HepG2 (cell line): ENCODE data around the gene ADGRL3. TPM values are rescaled to one million over a fixed set of nuclear protein-coding genes. Genes with fewer than 3 reads are reported as not detected.

ENCODE experiments used
- ATAC-seq: fragments of 200-7000 bp; cut with Tn5 transposase; 3 replicates; pipeline ENCODE4 v1.9.1; 2020; ENCODE audit warnings: mild to moderate bottlenecking, moderate library complexity
- BruUV-seq: library from RNA; stranded (reverse); fragments of 400-500 nt; replicated peaks from 2 replicates; lab custom pipeline; 2021; lab: Mats Ljungman, UMichigan
- CTCF ChIA-PET: fragments of 300-600 bp; formaldehyde crosslinking; extraction: SDS; loops from one replicate; lab custom pipeline; 2021; ENCODE audit warnings: low total read pairs, inconsistent platforms, low intra/inter-chr PET ratio; lab: Yijun Ruan, JAX
- POLR2A ChIA-PET: fragments of 350-600 bp; sonication (Branson Sonifier 250); formaldehyde crosslinking; loops from one replicate; lab custom pipeline; 2020; ENCODE audit warnings: antibody characterized with exemption, inconsistent platforms; lab: Yijun Ruan, JAX
- DNase-seq: peaks from one replicate; pipeline ENCODE4 v3.0.0-alpha.2; 2015; ENCODE audit warnings: low spot score
- FAIRE-seq: peaks from 3 replicates; lab custom pipeline; 2011; peaks lifted over from hg19 to GRCh38; lab: Jason Lieb, UNC
- H2AFZ ChIP-seq: one replicate; pipeline ENCODE4 v1.6.1; 2011; ENCODE audit warnings: low read length, inconsistent platforms
- H3K27ac ChIP-seq: fragments of 300-600 bp; 3 replicates; pipeline ENCODE4 v1.8.0; 2011; ENCODE audit warnings: mixed run types, mild to moderate bottlenecking, mixed read lengths, low read length, inconsistent platforms; ENCODE audit not compliant: insufficient read depth; ENCODE audit errors: extremely low read length
- H3K27me3 ChIP-seq, 2 experiments: fragments of 200-600 bp in 1 of 2; 2 replicates in 1 of 2; 3 replicates in 1 of 2; pipeline versions ENCODE4 v1.6.0 to v1.8.0; 2011; ENCODE audit warnings: low read length in 2 of 2, mild to moderate bottlenecking in 2 of 2, moderate library complexity in 2 of 2, inconsistent platforms in 1 of 2; ENCODE audit not compliant: insufficient read depth in 2 of 2, control insufficient read depth in 1 of 2
- H3K36me3 ChIP-seq, 2 experiments: fragments of 200-600 bp in 1 of 2; replicated peaks in 1 of 2; 2 replicates in 1 of 2; 3 replicates in 1 of 2; pipeline versions ENCODE4 v1.5.1 to v1.8.0; 2011; ENCODE audit warnings: low read length in 2 of 2, inconsistent platforms in 1 of 2; ENCODE audit not compliant: insufficient read depth in 2 of 2, control insufficient read depth in 1 of 2
- H3K4me1 ChIP-seq: 2 replicates; pipeline ENCODE4 v1.5.1; 2012; ENCODE audit warnings: low read length, inconsistent platforms; ENCODE audit not compliant: insufficient read depth
- H3K4me2 ChIP-seq: 2 replicates; pipeline ENCODE4 v1.6.0; 2011; ENCODE audit warnings: low read depth, low read length, inconsistent platforms
- H3K4me3 ChIP-seq, 3 experiments: fragments of 200-600 bp in 1 of 3; sonication (generic), shearing (Covaris generic) in 1 of 3; replicated peaks in 1 of 3; 2 replicates each; pipeline ENCODE4 v1.5.1; 2011 to 2016; ENCODE audit warnings: low read length in 3 of 3, inconsistent platforms in 2 of 3, low read depth in 2 of 3, mild to moderate bottlenecking in 2 of 3, control low read depth in 1 of 3, mixed read lengths in 1 of 3; ENCODE audit not compliant: insufficient read depth in 1 of 3
- H3K79me2 ChIP-seq: one replicate; pipeline ENCODE4 v1.6.1; 2011; ENCODE audit warnings: low read length, inconsistent platforms; ENCODE audit not compliant: insufficient read depth
- H3K9ac ChIP-seq: 2 replicates; pipeline ENCODE4 v1.6.0; 2011; ENCODE audit warnings: mild to moderate bottlenecking, low read depth, low read length, inconsistent platforms; ENCODE audit not compliant: insufficient read depth
- H3K9me3 ChIP-seq: 2 replicates; pipeline ENCODE4 v1.5.1; 2012; ENCODE audit warnings: mild to moderate bottlenecking, low read length
- H4K20me1 ChIP-seq: 2 replicates; pipeline ENCODE4 v1.6.0; 2011; ENCODE audit warnings: inconsistent platforms, mild to moderate bottlenecking, low read length, moderate library complexity; ENCODE audit not compliant: insufficient read depth
- ATF3 ChIP-seq: sonication (generic); formaldehyde crosslinking; IDR thresholded peaks from 2 replicates; pipeline ENCODE4 v1.4.0; 2020; ENCODE audit warnings: missing genetic modification reagents
- CCAR2 ChIP-seq: fragments of 200-400 bp; formaldehyde crosslinking; optimal IDR thresholded peaks from 2 replicates; pipeline ENCODE3; 2018; ENCODE audit warnings: low read depth, mild to moderate bottlenecking, low read length, moderate library complexity
- HIC2 ChIP-seq: sonication (generic); formaldehyde crosslinking; IDR thresholded peaks from 2 replicates; pipeline ENCODE4 v1.9.0; 2022; ENCODE audit warnings: low read depth, missing genetic modification reagents
- KDM5B ChIP-seq: sonication (generic); formaldehyde crosslinking; IDR thresholded peaks from 2 replicates; pipeline ENCODE4 v1.4.0; 2020; ENCODE audit warnings: missing genetic modification reagents, mild to moderate bottlenecking, borderline replicate concordance
- MYC ChIP-seq: sonication (generic); formaldehyde crosslinking; IDR thresholded peaks from 2 replicates; pipeline ENCODE4 v1.9.0; 2021; ENCODE audit warnings: missing genetic modification reagents, borderline replicate concordance
- MYPOP ChIP-seq: sonication (generic); formaldehyde crosslinking; IDR thresholded peaks from 2 replicates; pipeline ENCODE4 v1.8.1; 2023; ENCODE audit warnings: mild to moderate bottlenecking, moderate library complexity, missing genetic modification reagents
- RAD51 ChIP-seq: fragments of 450-650 bp; IDR thresholded peaks from 2 replicates; pipeline ENCODE4 v1.6.1; 2016; ENCODE audit warnings: borderline replicate concordance
- RBM39 ChIP-seq: fragments of 200-400 bp; formaldehyde crosslinking; IDR thresholded peaks from one replicate; pipeline ENCODE4 v1.6.1; 2018; ENCODE audit warnings: antibody characterized with exemption, mild to moderate bottlenecking, low read depth, low read length; ENCODE audit not compliant: poor library complexity, severe bottlenecking
- SNAI1 ChIP-seq: sonication (generic); formaldehyde crosslinking; IDR thresholded peaks from 2 replicates; pipeline ENCODE4 v1.5.0; 2020; ENCODE audit warnings: mild to moderate bottlenecking, missing genetic modification reagents, borderline replicate concordance
- SRSF1 ChIP-seq: fragments of 200-400 bp; formaldehyde crosslinking; optimal IDR thresholded peaks from 2 replicates; pipeline ENCODE3; 2017; ENCODE audit warnings: mild to moderate bottlenecking, low read depth, low read length, moderate library complexity
- YY1 ChIP-seq: IDR thresholded peaks from 2 replicates; pipeline ENCODE4 v1.6.1; 2011; ENCODE audit warnings: low read length, low read depth, moderate library complexity, mild to moderate bottlenecking; ENCODE audit not compliant: insufficient read depth, insufficient replicate concordance
- ZNF704 ChIP-seq: sonication (generic); formaldehyde crosslinking; IDR thresholded peaks from 2 replicates; pipeline ENCODE4 v1.8.1; 2023; ENCODE audit warnings: mild to moderate bottlenecking, inconsistent platforms, moderate library complexity, missing genetic modification reagents, borderline replicate concordance
- ZNF709 ChIP-seq: sonication (generic); formaldehyde crosslinking; IDR thresholded peaks from 2 replicates; pipeline ENCODE4 v1.5.0; 2020; ENCODE audit warnings: mild to moderate bottlenecking, missing genetic modification reagents
- ZNF775 ChIP-seq: sonication (generic); formaldehyde crosslinking; IDR thresholded peaks from 2 replicates; pipeline ENCODE4 v1.4.0; 2020; ENCODE audit warnings: missing genetic modification reagents, mild to moderate bottlenecking, moderate library complexity, borderline replicate concordance
- WGBS: methylation state at CpG from one replicate; pipeline ENCODE4 v1.1.6; 2017; ENCODE audit warnings: low lambda C conversion rate; 5-methylcytosine and 5-hydroxymethylcytosine counted together
- in situ Hi-C: cut with HindIII; loops from 2 replicates; pipeline ENCODE4 v1.10.0; 2017; ENCODE audit warnings: low pct_unique_long_range_greater_than_20kb; ENCODE audit not compliant: extremely low pct_ligation_motif_present
- intact Hi-C: fragments of 100-400 bp; cut with micrococcal nuclease; formaldehyde crosslinking; loops from one replicate; pipeline ENCODE4 v1.10.0; 2022; ENCODE audit not compliant: unreplicated experiment
- polyA plus RNA-seq, 8 experiments: library from polyadenylated mRNA; depleted of rRNA in 3 of 8; stranded (reverse) in 7 of 8; unstranded in 1 of 8; fragments of >200 nt; fragmentation: Illumina TruSeq in 4 of 8; extraction: Trizol in 4 of 8; gene quantifications; 2 replicates each; pipeline versions ENCODE4 v1.2.1 to v1.2.3, GENCODE V29; 2011 to 2016; ENCODE audit warnings: low read depth in 4 of 8, missing spikeins in 1 of 8, mixed read lengths in 1 of 8; ENCODE audit not compliant: insufficient read depth in 1 of 8
- total RNA-seq, 5 experiments: library from RNA; depleted of rRNA; stranded (reverse); fragments of >200 nt; fragmentation: Illumina TruSeq; extraction: Trizol; gene quantifications; 2 replicates each; pipeline ENCODE4 v1.2.3, GENCODE V29; 2016; ENCODE audit warnings: low read depth in 1 of 5

ADGRL3 gene
- total and polyA plus RNA-seq, 2 of the 13 experiments (the other 11 are each of a cell fraction or from before 2014, with no cell fraction given) = 0.04 to 0.05 TPM

GRCh38 chr4:61485056-61485455, 284.9 kb downstream of the ADGRL3 start (continued):
- TF ChIP-seq SNAI1 (CRISPR knock-in tag) (no peak), RBM39 (no peak), KDM5B (CRISPR knock-in tag) (no peak), ZNF704 (CRISPR knock-in tag) (no peak), RAD51 (no peak), SRSF1 (no peak), HIC2 (no peak), MYPOP (CRISPR knock-in tag) (no peak), ZNF775 (no peak), MYC (no peak)

GRCh38 chr4:61489927-61490326, 289.8 kb downstream of the ADGRL3 start:
- Histone ChIP-seq H3K27me3 (no peaks in the 10 kb centered on the region), H2AFZ (no peak overlapping the region), H3K4me2 (no peak overlapping the region), H3K79me2 (no peaks in the 10 kb centered on the region), H3K9ac (no peak overlapping the region), H3K4me1 (no peaks in the 10 kb centered on the region), H3K27ac (no peak overlapping the region), H4K20me1 (no peaks in the 10 kb centered on the region; the same call in 1 of the 2 replicates), H3K36me3 (no peaks in the 10 kb centered on the region), H3K4me3 (no peak overlapping the region), H3K9me3 (no peaks in the 10 kb centered on the region)
- intact Hi-C loops = no loop called here
- ATAC-seq (no peak), DNase-seq (no peak), FAIRE-seq (no peak)
- no TSS peak for BruUV-seq
- in situ Hi-C loops = no loop called here
- ChIA-PET POLR2A (no interaction called here), CTCF (no interaction called here)
- 0% methylated on average over 3 of the region's 3 CpGs for WGBS
- no peak for TF ChIP-seq ZNF709
- TF ChIP-seq YY1 = no peak
- no peak for TF ChIP-seq CCAR2
- no peak for TF ChIP-seq ATF3
